ENCODE results near the gene TMEM186. TPM values are rescaled to one million over a fixed set of nuclear protein-coding genes. Genes with fewer than 3 reads are reported as not detected.
"Not testable (repeated sequence)": the region's sequence is repeated elsewhere in the genome, so short reads cannot be mapped to it uniquely, and the experiment has no call there.

The TMEM186 gene
- total RNA-seq, 1 donor from 2014 or later = 6.8 TPM

DNA sequence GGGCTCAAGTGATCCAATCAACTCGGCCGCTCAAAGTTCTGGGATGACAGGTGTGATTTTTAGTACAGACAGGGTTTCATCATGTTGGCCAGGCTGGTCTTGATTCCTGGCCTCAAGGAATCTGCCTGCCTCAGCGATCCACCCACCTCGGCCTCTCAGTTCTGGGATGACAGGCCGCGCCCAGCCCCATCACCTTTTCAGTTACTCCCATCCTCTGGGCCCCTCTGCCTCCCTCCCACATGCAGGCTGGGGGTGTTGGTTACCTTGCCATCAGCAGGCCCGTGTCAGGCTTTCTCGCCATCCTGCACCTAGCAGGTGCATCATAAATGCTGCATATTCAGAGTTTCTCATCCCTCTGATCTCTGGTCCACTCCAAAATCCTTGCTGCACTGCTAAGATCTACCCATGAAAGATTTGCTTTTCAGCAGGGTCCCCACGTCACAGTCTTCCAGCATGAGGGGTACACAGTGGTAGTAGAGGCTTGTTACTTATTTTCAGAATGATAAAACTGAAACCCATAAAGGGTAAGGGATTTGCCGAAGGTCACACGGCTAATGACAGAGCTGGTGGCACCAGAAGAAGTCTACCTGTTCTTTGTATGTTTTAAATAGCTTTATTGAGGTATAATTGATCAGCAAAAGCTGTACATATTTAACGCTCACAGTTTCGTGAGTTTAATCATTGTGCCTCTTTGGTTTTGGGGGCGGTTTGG lies 16.8 kb upstream of the TMEM186 start:
- Histone ChIP-seq H3K4me3 (ENCODE audit: low read length in 3 of 3) (no peak overlapping the region), H3K9me3 (ENCODE audit: control insufficient read depth in 3 of 3, low read length in 3 of 3) (no peaks in the 10 kb centered on the region), H3K9ac (ENCODE audit: low read depth in 1 of 3, low read length in 3 of 3) (no peak overlapping the region), H3K27me3 (ENCODE audit: control insufficient read depth in 3 of 3, insufficient read depth in 3 of 3, low read length in 3 of 3) (no peaks in the 10 kb centered on the region), H3K27ac (ENCODE audit: low read depth, low read length) (no peak overlapping the region), H3K4me1 (ENCODE audit: control insufficient read depth in 3 of 3, insufficient read depth in 3 of 3, low read length in 3 of 3) (no peaks in the 10 kb centered on the region), H3K36me3 (ENCODE audit: control insufficient read depth in 3 of 3, insufficient read depth in 3 of 3, low read length in 3 of 3) (peaks cover 43 to 60% (median 56%) of the 10 kb centered on the region in 3 donors)

DNA sequence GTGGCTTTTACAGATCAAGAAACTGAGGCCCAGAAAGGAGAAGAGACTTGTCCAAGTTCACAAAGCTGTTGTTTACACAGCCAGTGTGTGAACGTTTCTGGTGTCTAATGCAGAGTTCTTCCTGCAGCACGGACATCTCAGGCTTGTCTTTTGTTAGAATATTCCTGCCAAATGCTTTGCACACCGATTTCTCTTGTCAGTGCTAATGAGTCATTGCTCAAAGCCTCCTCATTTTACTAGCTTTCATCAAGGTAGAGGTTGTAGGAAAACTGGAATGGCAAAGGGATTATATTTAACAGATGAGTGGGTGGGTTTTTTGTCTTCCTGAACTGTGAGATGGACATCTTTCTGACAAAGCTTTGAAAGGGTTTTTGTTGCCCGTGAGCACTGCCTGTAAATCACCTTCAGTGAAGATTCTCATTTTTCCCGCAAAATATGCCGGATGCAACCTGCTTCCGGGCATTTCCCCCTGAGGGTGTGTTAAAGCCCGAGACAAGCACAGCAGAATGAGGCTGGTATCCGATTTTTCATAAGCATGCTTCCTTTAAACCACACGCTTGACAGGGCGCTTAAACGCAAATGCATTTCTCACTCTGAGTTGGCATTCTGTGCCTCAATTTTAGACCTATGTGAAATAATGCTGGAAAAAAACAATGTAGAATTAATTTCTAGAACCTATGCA lies 14.9 kb upstream of the TMEM186 start:
- no peaks in the 10 kb centered on the region for H3K4me1 ChIP-seq (ENCODE audit: control insufficient read depth in 3 of 3, insufficient read depth in 3 of 3, low read length in 3 of 3)
- H3K36me3 ChIP-seq (ENCODE audit: control insufficient read depth in 3 of 3, insufficient read depth in 3 of 3, low read length in 3 of 3) = peaks cover 48 to 66% (median 65%) of the 10 kb centered on the region in 3 donors
- no peak overlapping the region for H3K27ac ChIP-seq (ENCODE audit: low read depth, low read length)

DNA sequence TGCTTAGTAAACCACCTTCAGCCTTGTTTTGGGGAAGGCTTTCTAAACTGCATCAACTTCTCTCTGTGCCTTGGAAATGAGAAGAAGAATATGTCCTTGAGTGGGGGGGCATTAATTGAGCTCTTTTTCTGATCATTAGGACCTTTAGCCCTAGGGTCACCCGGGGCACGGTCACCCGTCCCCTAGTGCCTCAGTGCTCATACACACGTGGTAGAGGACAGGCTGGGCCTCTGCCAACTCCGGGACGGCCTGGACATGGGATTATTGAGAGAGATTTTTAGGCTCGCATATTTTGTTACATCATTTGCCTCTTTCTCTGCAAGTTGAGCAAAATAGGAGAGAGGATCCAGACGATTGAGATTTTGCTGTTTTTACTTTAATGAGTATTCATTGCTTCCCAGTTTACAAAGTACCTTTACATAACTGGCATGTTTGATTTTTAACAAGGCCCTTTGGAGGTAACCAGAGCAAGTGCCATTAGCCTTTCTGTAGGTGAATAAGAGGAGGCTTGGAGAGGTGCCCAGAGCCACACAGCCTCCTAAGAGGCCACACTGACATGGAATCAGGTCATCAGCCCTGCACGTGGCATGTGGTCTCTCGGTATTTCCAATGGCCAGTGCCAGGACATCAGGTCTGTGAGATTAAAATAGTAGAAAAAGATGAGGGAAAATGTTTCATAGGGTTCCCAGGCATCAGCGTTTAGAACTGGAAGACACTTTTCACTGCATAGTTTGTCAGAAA lies 11.3 kb upstream of the TMEM186 start:
- H3K36me3 ChIP-seq (ENCODE audit: control insufficient read depth in 3 of 3, insufficient read depth in 3 of 3, low read length in 3 of 3) = peaks cover 43 to 69% (median 67%) of the 10 kb centered on the region in 3 donors
- no peak overlapping the region for H3K9ac ChIP-seq (ENCODE audit: low read depth in 1 of 3, low read length in 3 of 3)
- no peaks in the 10 kb centered on the region for H3K4me1 ChIP-seq (ENCODE audit: control insufficient read depth in 3 of 3, insufficient read depth in 3 of 3, low read length in 3 of 3)
- H3K27me3 ChIP-seq (ENCODE audit: control insufficient read depth in 3 of 3, insufficient read depth in 3 of 3, low read length in 3 of 3) = no peaks in the 10 kb centered on the region
- no peaks in the 10 kb centered on the region for H3K9me3 ChIP-seq (ENCODE audit: control insufficient read depth in 3 of 3, low read length in 3 of 3)
- no peak overlapping the region for H3K4me3 ChIP-seq (ENCODE audit: low read length in 3 of 3)
- no peak overlapping the region for H3K27ac ChIP-seq (ENCODE audit: low read depth, low read length)

More for the DNA sequence above, 14.9 kb upstream of the TMEM186 start:
- H3K9ac ChIP-seq (ENCODE audit: low read depth in 1 of 3, low read length in 3 of 3) = no peak overlapping the region
- H3K4me3 ChIP-seq (ENCODE audit: low read length in 3 of 3) = no peak overlapping the region
- no peaks in the 10 kb centered on the region for H3K9me3 ChIP-seq (ENCODE audit: control insufficient read depth in 3 of 3, low read length in 3 of 3)
- no peaks in the 10 kb centered on the region for H3K27me3 ChIP-seq (ENCODE audit: control insufficient read depth in 3 of 3, insufficient read depth in 3 of 3, low read length in 3 of 3)

DNA sequence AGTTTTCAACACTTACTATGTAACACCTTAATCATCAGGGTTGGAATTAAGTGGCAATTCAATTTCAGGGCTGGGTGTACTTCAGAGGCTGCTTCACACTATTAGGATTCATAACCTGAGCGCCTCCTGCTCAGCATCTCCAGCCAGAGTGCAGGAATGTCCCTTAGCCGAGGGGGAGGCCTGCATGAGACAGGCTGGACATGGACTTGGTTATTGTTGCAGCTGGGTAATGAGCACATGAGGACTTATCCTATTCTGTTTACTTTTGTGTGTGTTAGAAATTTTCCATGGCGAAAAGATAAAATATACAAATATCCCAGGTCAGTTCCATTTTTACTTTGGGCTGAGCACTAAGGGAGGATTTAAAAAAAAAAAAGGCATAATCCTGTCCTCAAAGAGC lies 10.6 kb upstream of the TMEM186 start:
- H3K4me1 ChIP-seq (ENCODE audit: control insufficient read depth in 3 of 3, insufficient read depth in 3 of 3, low read length in 3 of 3) = no peaks in the 10 kb centered on the region

DNA sequence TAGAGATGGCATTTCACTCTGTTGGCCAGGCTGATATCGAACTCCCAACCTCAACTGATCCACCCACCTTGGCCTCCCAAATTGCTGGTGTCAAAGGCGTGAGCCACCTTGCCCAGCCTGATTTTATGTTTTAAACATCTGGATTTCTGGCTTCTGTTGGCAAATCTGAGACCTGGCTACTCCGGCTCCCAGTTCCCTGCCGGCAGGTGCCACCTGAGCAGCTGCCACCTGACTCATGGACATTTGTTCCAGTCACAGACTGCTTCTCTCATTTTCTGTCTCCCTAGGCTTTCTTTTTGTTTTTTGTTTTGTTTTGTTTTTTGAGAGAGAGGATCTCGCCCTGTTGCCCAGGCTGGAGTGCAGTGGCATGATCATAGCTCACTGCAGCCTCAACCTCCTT lies 9.8 kb upstream of the TMEM186 start:
- no peak overlapping the region for H3K4me3 ChIP-seq (ENCODE audit: low read length in 3 of 3)
- peaks cover 41 to 64% (median 63%) of the 10 kb centered on the region in 3 donors for H3K36me3 ChIP-seq (ENCODE audit: control insufficient read depth in 3 of 3, insufficient read depth in 3 of 3, low read length in 3 of 3)
- H3K4me1 ChIP-seq (ENCODE audit: control insufficient read depth in 3 of 3, insufficient read depth in 3 of 3, low read length in 3 of 3) = no peaks in the 10 kb centered on the region
- no peaks in the 10 kb centered on the region for H3K27me3 ChIP-seq (ENCODE audit: control insufficient read depth in 3 of 3, insufficient read depth in 3 of 3, low read length in 3 of 3)
- no peaks in the 10 kb centered on the region for H3K9me3 ChIP-seq (ENCODE audit: control insufficient read depth in 3 of 3, low read length in 3 of 3)
- no peak overlapping the region for H3K9ac ChIP-seq (ENCODE audit: low read depth in 1 of 3, low read length in 3 of 3)
- H3K27ac ChIP-seq (ENCODE audit: low read depth, low read length) = no peak overlapping the region

More for the DNA sequence above, 10.6 kb upstream of the TMEM186 start:
- H3K9me3 ChIP-seq (ENCODE audit: control insufficient read depth in 3 of 3, low read length in 3 of 3) = no peaks in the 10 kb centered on the region
- no peak overlapping the region for H3K27ac ChIP-seq (ENCODE audit: low read depth, low read length)
- peaks cover 40 to 65% (median 64%) of the 10 kb centered on the region in 3 donors for H3K36me3 ChIP-seq (ENCODE audit: control insufficient read depth in 3 of 3, insufficient read depth in 3 of 3, low read length in 3 of 3)
- no peak overlapping the region for H3K9ac ChIP-seq (ENCODE audit: low read depth in 1 of 3, low read length in 3 of 3)
- H3K27me3 ChIP-seq (ENCODE audit: control insufficient read depth in 3 of 3, insufficient read depth in 3 of 3, low read length in 3 of 3) = no peaks in the 10 kb centered on the region
- H3K4me3 ChIP-seq (ENCODE audit: low read length in 3 of 3) = no peak overlapping the region

DNA sequence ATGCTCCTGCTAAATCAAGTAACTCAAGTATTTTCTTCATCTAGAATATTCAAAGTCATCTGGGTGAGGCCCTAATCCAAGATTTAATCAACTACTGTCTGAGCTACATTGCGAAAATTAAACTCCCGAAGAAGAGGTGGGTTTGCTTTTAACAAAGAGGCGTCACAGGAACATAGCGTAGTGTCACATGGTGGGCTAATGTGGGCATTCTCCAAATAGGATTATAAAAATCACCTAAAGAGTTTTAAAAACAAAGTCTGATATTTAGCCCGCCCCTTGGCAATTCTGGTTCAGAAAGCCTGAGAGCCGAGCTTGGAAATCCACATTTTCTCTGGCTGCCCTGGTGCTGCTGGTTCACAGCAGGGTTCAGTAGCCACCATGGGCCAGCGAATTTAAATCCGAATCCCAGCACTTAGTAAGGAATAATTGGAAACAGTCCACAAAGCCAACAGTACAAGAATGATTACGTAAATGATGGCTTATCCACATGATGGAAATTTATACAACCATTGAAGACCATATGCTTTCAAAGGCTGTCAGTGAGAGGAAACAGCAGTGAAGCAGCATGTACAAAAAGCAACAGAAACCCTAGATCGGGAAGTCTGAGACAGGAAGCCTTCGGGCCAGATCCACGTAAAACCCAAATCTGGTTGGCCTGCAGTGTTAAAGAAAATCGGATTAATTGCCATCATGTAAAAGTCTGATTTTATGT lies 9.0 kb upstream of the TMEM186 start:
- peaks cover 38 to 62% (median 61%) of the 10 kb centered on the region in 3 donors for H3K36me3 ChIP-seq (ENCODE audit: control insufficient read depth in 3 of 3, insufficient read depth in 3 of 3, low read length in 3 of 3)
- no peak overlapping the region for H3K9ac ChIP-seq (ENCODE audit: low read depth in 1 of 3, low read length in 3 of 3)
- H3K9me3 ChIP-seq (ENCODE audit: control insufficient read depth in 3 of 3, low read length in 3 of 3) = no peaks in the 10 kb centered on the region
- no peaks in the 10 kb centered on the region for H3K4me1 ChIP-seq (ENCODE audit: control insufficient read depth in 3 of 3, insufficient read depth in 3 of 3, low read length in 3 of 3)
- no peak overlapping the region for H3K4me3 ChIP-seq (ENCODE audit: low read length in 3 of 3)
- H3K27ac ChIP-seq (ENCODE audit: low read depth, low read length) = no peak overlapping the region
- H3K27me3 ChIP-seq (ENCODE audit: control insufficient read depth in 3 of 3, insufficient read depth in 3 of 3, low read length in 3 of 3) = no peaks in the 10 kb centered on the region

DNA sequence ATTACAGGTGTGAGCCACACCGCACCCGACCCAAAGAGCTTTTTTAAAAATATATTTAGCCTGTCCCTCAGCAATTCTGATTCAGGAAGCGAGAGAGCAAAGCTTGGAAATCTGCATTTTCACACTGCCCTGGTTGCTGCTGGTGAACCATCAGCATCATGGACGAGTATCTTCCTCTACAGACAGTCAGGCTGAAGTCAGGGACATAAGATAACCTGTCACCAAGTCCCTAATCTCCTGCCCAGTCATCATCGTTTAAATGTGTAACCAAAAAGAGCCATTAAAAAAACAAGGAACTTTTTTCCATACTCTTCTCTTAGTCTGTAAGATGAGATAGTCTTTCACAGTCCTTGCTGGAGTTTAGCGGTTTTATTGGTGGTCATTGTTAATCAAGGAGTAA lies 6.9 kb upstream of the TMEM186 start:
- H3K9me3 ChIP-seq (ENCODE audit: control insufficient read depth in 3 of 3, low read length in 3 of 3) = no peaks in the 10 kb centered on the region
- H3K27ac ChIP-seq (ENCODE audit: low read depth, low read length) = no peak overlapping the region
- H3K36me3 ChIP-seq (ENCODE audit: control insufficient read depth in 3 of 3, insufficient read depth in 3 of 3, low read length in 3 of 3) = peaks cover 30 to 53% (median 51%) of the 10 kb centered on the region in 3 donors
- H3K4me1 ChIP-seq (ENCODE audit: control insufficient read depth in 3 of 3, insufficient read depth in 3 of 3, low read length in 3 of 3) = peaks cover 0 to 4% (median 2%) of the 10 kb centered on the region in 3 donors
- H3K27me3 ChIP-seq (ENCODE audit: control insufficient read depth in 3 of 3, insufficient read depth in 3 of 3, low read length in 3 of 3) = no peaks in the 10 kb centered on the region
- H3K4me3 ChIP-seq (ENCODE audit: low read length in 3 of 3) = no peak overlapping the region
- H3K9ac ChIP-seq (ENCODE audit: low read depth in 1 of 3, low read length in 3 of 3) = no peak overlapping the region

DNA sequence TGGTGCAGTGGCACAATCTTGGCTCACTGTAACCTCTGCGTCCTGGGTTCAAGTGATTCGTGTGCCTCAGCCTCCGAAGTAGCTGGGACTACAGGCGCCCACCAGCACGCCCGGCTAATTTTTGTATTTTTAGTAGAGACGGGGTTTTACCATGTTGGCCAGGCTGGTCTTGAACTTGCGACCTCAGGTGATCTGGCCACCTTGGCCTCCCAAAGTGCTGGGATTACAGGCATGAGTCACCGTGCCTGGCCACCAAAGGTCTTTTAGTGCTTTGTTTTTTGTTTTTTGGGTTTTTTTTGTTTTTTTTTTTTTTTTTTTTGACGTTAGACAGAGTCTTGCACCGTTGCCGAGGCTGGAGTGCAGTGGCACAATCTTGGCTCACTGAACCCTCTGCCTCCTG lies 6.3 kb upstream of the TMEM186 start:
- H3K27ac ChIP-seq (ENCODE audit: low read depth, low read length); H3K4me3 ChIP-seq (ENCODE audit: low read length in 3 of 3); H3K9me3 ChIP-seq (ENCODE audit: control insufficient read depth in 3 of 3, low read length in 3 of 3); H3K4me1 ChIP-seq (ENCODE audit: control insufficient read depth in 3 of 3, insufficient read depth in 3 of 3, low read length in 3 of 3); H3K9ac ChIP-seq (ENCODE audit: low read depth in 1 of 3, low read length in 3 of 3); H3K27me3 ChIP-seq (ENCODE audit: control insufficient read depth in 3 of 3, insufficient read depth in 3 of 3, low read length in 3 of 3): not testable (repeated sequence)
- H3K36me3 ChIP-seq (ENCODE audit: control insufficient read depth in 3 of 3, insufficient read depth in 3 of 3, low read length in 3 of 3) = peaks cover 30 to 49% (median 46%) of the 10 kb centered on the region in 3 donors

DNA sequence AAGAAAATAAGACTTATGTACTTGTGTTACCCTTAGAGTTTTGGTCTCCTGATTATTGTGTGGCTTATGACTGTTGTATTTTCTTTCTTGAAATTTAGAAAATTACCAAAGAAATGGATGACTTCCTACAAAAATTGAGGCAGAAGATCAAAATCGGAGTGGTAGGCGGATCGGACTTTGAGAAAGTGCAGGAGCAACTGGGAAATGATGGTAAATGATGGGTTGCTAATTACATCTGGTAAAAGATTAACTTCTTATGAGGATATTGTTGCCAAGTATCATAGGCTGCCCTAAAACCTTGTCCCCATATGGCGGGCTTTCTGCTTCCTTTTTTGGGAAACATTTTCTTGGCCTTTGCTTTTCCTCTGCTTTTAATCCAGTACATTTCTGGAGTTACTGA lies 4.3 kb upstream of the TMEM186 start:
- H3K4me1 ChIP-seq (ENCODE audit: control insufficient read depth in 3 of 3, insufficient read depth in 3 of 3, low read length in 3 of 3) = peaks cover 13 to 21% (median 21%) of the 10 kb centered on the region in 3 donors
- no peak overlapping the region for H3K9ac ChIP-seq (ENCODE audit: low read depth in 1 of 3, low read length in 3 of 3)
- H3K4me3 ChIP-seq (ENCODE audit: low read length in 3 of 3) = no peak overlapping the region
- H3K27ac ChIP-seq (ENCODE audit: low read depth, low read length) = no peak overlapping the region
- no peaks in the 10 kb centered on the region for H3K9me3 ChIP-seq (ENCODE audit: control insufficient read depth in 3 of 3, low read length in 3 of 3)
- peaks cover 20 to 33% (median 26%) of the 10 kb centered on the region in 3 donors for H3K36me3 ChIP-seq (ENCODE audit: control insufficient read depth in 3 of 3, insufficient read depth in 3 of 3, low read length in 3 of 3)
- H3K27me3 ChIP-seq (ENCODE audit: control insufficient read depth in 3 of 3, insufficient read depth in 3 of 3, low read length in 3 of 3) = no peaks in the 10 kb centered on the region

Measured in skeletal muscle tissue (tissue), 4 donors.